GF-D8 (cell line): Measurements from ENCODE around the gene APBB2.

ENCODE experiments used
- DNase-seq: peaks from one replicate; lab custom pipeline; 2025; lab: John Stamatoyannopoulos, UW

The APBB2 gene

GRCh38 chr4:40897557-40898203 is 316.7 kb downstream of the APBB2 start:
- DNase-seq, result peak; percentile 2

GRCh38 chr4:40890764-40891163 is 323.6 kb downstream of the APBB2 start:
- DNase-seq, result no peak

GRCh38 chr4:40890199-40890598 is 324.1 kb downstream of the APBB2 start:
- DNase-seq, result no peak

GRCh38 chr4:40888933-40889332 is 325.4 kb downstream of the APBB2 start:
- DNase-seq, result no peak

- no peak for DNase-seq
Measured at GRCh38 chr4:40887764-40888131, 326.6 kb downstream of the APBB2 start.

- DNase-seq, result no peak
Measured at GRCh38 chr4:40886931-40887763, 327.2 kb downstream of the APBB2 start.

GRCh38 chr4:40881851-40882250 is 332.5 kb downstream of the APBB2 start:
- no peak for DNase-seq

GRCh38 chr4:40881096-40881495 is 333.2 kb downstream of the APBB2 start:
- DNase-seq, result no peak

- DNase-seq, result no peak
Measured at GRCh38 chr4:40878548-40879055, 335.7 kb downstream of the APBB2 start.

GRCh38 chr4:40877081-40877480 is 337.3 kb downstream of the APBB2 start:
- no peak for DNase-seq

- no peak for DNase-seq
Measured at GRCh38 chr4:40875507-40876150, 338.7 kb downstream of the APBB2 start.

GRCh38 chr4:40874901-40875300 is 339.4 kb downstream of the APBB2 start:
- no peak for DNase-seq

GRCh38 chr4:40874331-40874730 is 340.0 kb downstream of the APBB2 start:
- no peak for DNase-seq

GRCh38 chr4:40871695-40872250 is 342.6 kb downstream of the APBB2 start:
- no peak for DNase-seq

- no peak for DNase-seq
Measured at GRCh38 chr4:40870150-40870549, 344.2 kb downstream of the APBB2 start.

GRCh38 chr4:40865696-40866095 is 348.6 kb downstream of the APBB2 start:
- no peak for DNase-seq

- no peak for DNase-seq
Measured at GRCh38 chr4:40864531-40864930, 349.8 kb downstream of the APBB2 start.

GRCh38 chr4:40858962-40859361 is 355.4 kb downstream of the APBB2 start:
- DNase-seq, result no peak

- no peak for DNase-seq
Measured at GRCh38 chr4:40857956-40858355, 356.4 kb downstream of the APBB2 start.

GRCh38 chr4:40856840-40857362 is 357.4 kb downstream of the APBB2 start:
- no peak for DNase-seq

GRCh38 chr4:40856277-40856839 is 358.0 kb downstream of the APBB2 start:
- DNase-seq, result no peak

GRCh38 chr4:40850496-40850895 is 363.8 kb downstream of the APBB2 start:
- no peak for DNase-seq
